ENCODE data around the gene TPPP.

TPPP gene

DNA sequence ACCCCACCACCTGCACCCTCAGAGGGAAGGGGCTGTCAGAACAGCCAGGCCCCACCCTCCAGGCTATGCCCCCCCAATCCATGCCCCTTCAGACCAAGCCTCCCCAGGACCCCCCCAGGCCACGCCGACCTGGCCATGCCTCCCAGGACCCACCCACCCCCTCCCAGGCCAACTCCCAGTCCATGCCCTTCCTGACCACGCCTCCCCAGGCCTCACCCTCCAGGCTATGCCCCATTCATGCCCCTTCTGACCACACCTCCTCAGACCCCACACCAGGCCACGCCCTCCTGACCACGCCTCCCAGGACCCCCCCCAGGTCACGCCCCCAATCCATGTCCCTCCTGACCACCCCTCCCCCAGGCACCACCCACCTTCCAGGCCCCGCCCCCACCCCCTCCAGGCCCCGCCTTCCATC lies 27.6 kb downstream of the TPPP start:
- H3F3A ChIP-seq (ENCODE audit: insufficient read depth, low read length): no peaks in the 10 kb centered on the region
- H3K4me1 ChIP-seq (ENCODE audit: low read length): no peaks in the 10 kb centered on the region
- H3K4me3 ChIP-seq (ENCODE audit: low read length): no peak overlapping the region
- no peaks in the 10 kb centered on the region for H3K9me2 ChIP-seq (replicated peaks; ENCODE audit: insufficient read depth, low read length)
- H3K36me3 ChIP-seq (replicated peaks; ENCODE audit: insufficient read depth, low read length): no peaks in the 10 kb centered on the region
- no peak overlapping the region for H3K4me2 ChIP-seq (ENCODE audit: low read depth, low read length)
- no peaks in the 10 kb centered on the region for H3K79me2 ChIP-seq (ENCODE audit: low read length)
- H2AFZ ChIP-seq (ENCODE audit: low read length): no peak overlapping the region
- H4K20me1 ChIP-seq (ENCODE audit: insufficient read depth, low read length): no peaks in the 10 kb centered on the region
- no peak for DNase-seq
- no peaks in the 10 kb centered on the region for H3K9me3 ChIP-seq (replicated peaks; ENCODE audit: insufficient read depth, low read length)
- H3K27ac ChIP-seq (ENCODE audit: low read length): no peak overlapping the region
- no peaks in the 10 kb centered on the region for H3K27me3 ChIP-seq (replicated peaks; ENCODE audit: insufficient read depth, low read length)
- TF ChIP-seq EZH2 (optimal IDR thresholded peaks at IDR 0.05; ENCODE audit: low read depth, low read length) (no peak), CTCF (IDR thresholded peaks at IDR 0.05; ENCODE audit: low read length) (no peak), EZH2phosphoT487 (IDR thresholded peaks at IDR 0.05; ENCODE audit: low read length) (no peak)
- no peak overlapping the region for H3K9ac ChIP-seq (ENCODE audit: low read length)

- Histone ChIP-seq H2AFZ (ENCODE audit: low read length) (no peak overlapping the region), H4K20me1 (ENCODE audit: insufficient read depth, low read length) (no peaks in the 10 kb centered on the region), H3F3A (ENCODE audit: insufficient read depth, low read length) (no peaks in the 10 kb centered on the region), H3K36me3 (replicated peaks; ENCODE audit: insufficient read depth, low read length) (no peaks in the 10 kb centered on the region), H3K4me2 (ENCODE audit: low read depth, low read length) (no peak overlapping the region), H3K27ac (ENCODE audit: low read length) (no peak overlapping the region), H3K27me3 (replicated peaks; ENCODE audit: insufficient read depth, low read length) (no peaks in the 10 kb centered on the region), H3K4me1 (ENCODE audit: low read length) (no peaks in the 10 kb centered on the region), H3K4me3 (ENCODE audit: low read length) (no peak overlapping the region), H3K9ac (ENCODE audit: low read length) (no peak overlapping the region), H3K9me2 (replicated peaks; ENCODE audit: insufficient read depth, low read length) (no peaks in the 10 kb centered on the region), H3K79me2 (ENCODE audit: low read length) (no peaks in the 10 kb centered on the region), H3K9me3 (replicated peaks; ENCODE audit: insufficient read depth, low read length) (no peaks in the 10 kb centered on the region)
- no peak for DNase-seq
- TF ChIP-seq CTCF (IDR thresholded peaks at IDR 0.05; ENCODE audit: low read length) (no peak), EZH2phosphoT487 (IDR thresholded peaks at IDR 0.05; ENCODE audit: low read length) (no peak)
These were observed 28.2 kb downstream of the TPPP start for GRCh38 chr5:664994-665360.

DNA sequence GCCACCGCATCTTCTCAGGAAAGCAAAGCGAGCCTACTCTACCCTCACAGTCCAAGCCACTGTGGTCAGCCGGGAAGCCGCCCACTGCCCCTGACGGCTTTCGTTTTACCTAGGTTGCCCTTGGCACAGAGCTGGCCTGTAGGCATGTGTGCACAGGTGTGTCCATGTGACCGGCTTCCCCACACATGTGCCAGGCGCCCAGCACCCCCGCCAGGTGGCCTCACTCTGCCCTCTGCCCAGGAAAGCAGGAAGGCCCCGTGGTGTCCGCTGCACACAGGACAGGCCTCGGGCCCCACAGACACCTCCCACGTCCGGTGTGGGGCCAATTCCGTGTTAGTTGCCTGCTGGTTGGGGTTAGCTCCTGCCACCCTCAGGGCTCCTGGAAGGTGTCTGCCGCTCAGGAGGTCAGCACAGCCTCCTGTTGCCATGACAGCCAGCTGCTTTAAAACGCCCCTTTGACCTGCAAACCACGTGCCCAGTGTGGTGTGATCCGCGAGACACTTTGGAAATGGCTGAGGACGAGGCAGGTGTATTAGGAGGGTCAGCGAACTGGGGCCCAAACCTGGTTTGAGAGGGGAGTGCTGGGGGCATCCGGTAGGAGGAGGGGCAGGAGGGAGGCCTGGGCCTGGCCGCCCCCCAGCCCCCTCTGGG lies 28.7 kb downstream of the TPPP start:
- H3K4me2 ChIP-seq (ENCODE audit: low read depth, low read length): no peak overlapping the region
- no peak overlapping the region for H3K9ac ChIP-seq (ENCODE audit: low read length)
- no peaks in the 10 kb centered on the region for H3K36me3 ChIP-seq (replicated peaks; ENCODE audit: insufficient read depth, low read length)
- no peak for DNase-seq
- no peaks in the 10 kb centered on the region for H3K27me3 ChIP-seq (replicated peaks; ENCODE audit: insufficient read depth, low read length)
- no peak for TF ChIP-seq EZH2phosphoT487 (IDR thresholded peaks at IDR 0.05; ENCODE audit: low read length)
- TF ChIP-seq CTCF (IDR thresholded peaks at IDR 0.05; ENCODE audit: low read length): no peak
- TF ChIP-seq EZH2 (optimal IDR thresholded peaks at IDR 0.05; ENCODE audit: low read depth, low read length): no peak
- no peaks in the 10 kb centered on the region for H3K4me1 ChIP-seq (ENCODE audit: low read length)
- no peaks in the 10 kb centered on the region for H3K9me3 ChIP-seq (replicated peaks; ENCODE audit: insufficient read depth, low read length)
- H2AFZ ChIP-seq (ENCODE audit: low read length): no peak overlapping the region
- no peaks in the 10 kb centered on the region for H3K9me2 ChIP-seq (replicated peaks; ENCODE audit: insufficient read depth, low read length)
- H3K27ac ChIP-seq (ENCODE audit: low read length): no peak overlapping the region
- no peaks in the 10 kb centered on the region for H4K20me1 ChIP-seq (ENCODE audit: insufficient read depth, low read length)
- no peaks in the 10 kb centered on the region for H3F3A ChIP-seq (ENCODE audit: insufficient read depth, low read length)
- no peaks in the 10 kb centered on the region for H3K79me2 ChIP-seq (ENCODE audit: low read length)
- H3K4me3 ChIP-seq (ENCODE audit: low read length): no peak overlapping the region
